OCI-LY1 (cell line): Measurements from ENCODE around the gene COL4A4.

ENCODE experiments used
- CTCF ChIP-seq: fragments of 200-600 bp; sonication (generic), shearing (Covaris generic); IDR thresholded peaks from 2 replicates; pipeline ENCODE4 v1.5.1; 2017; ENCODE audit warnings: mild to moderate bottlenecking, antibody characterized with exemption, low read length, moderate library complexity, mixed read lengths
- EZH2 ChIP-seq: fragments of 200-600 bp; sonication (generic), shearing (Covaris generic); IDR thresholded peaks from 2 replicates; pipeline ENCODE4 v1.8.0; 2017; ENCODE audit warnings: borderline replicate concordance, mixed run types, mild to moderate bottlenecking, antibody characterized with exemption, low read length, moderate library complexity, mixed read lengths

- TF ChIP-seq CTCF (no peak), EZH2 (no peak)
Observed at GRCh38 chr2:227134591-227134990, 29.4 kb downstream of the COL4A4 start.
